Liver (tissue), 3 donors: ENCODE data around the gene PTCD3.

Source experiments
- ATF3 ChIP-seq: IDR thresholded peaks from 2 replicates; pipeline ENCODE4 v1.6.1; 2016; ENCODE audit warnings: antibody characterized with exemption
- CTCF ChIP-seq: fragments of 150-350 bp; IDR thresholded peaks from 2 replicates; pipeline ENCODE4 v1.5.1; 2017; ENCODE audit warnings: improper control_type of control experiment, low read depth, low read length; ENCODE audit not compliant: missing input control
- FOXA1 ChIP-seq: IDR thresholded peaks from 2 replicates; pipeline ENCODE4 v1.6.1; 2016; ENCODE audit warnings: antibody characterized with exemption
- GABPA ChIP-seq, 2 donors: IDR thresholded peaks in 1 of 2; conservative IDR thresholded peaks in 1 of 2; 2 replicates each; pipeline ENCODE4 v1.6.1; 2016; ENCODE audit warnings: antibody characterized with exemption in 2 of 2, mild to moderate bottlenecking in 1 of 2, moderate library complexity in 1 of 2
- MAX ChIP-seq: IDR thresholded peaks from 2 replicates; pipeline ENCODE4 v1.6.1; 2016; ENCODE audit warnings: antibody characterized with exemption
- RAD21 ChIP-seq, 2 donors: IDR thresholded peaks; 2 replicates each; pipeline ENCODE4 v1.6.1; 2016; ENCODE audit warnings: antibody characterized with exemption in 2 of 2, mild to moderate bottlenecking in 2 of 2
- REST ChIP-seq: IDR thresholded peaks from 2 replicates; pipeline ENCODE4 v1.6.1; 2016; ENCODE audit warnings: antibody characterized with exemption, mild to moderate bottlenecking
- SP1 ChIP-seq: IDR thresholded peaks from 2 replicates; pipeline ENCODE4 v1.6.1; 2018; ENCODE audit warnings: antibody characterized with exemption, mild to moderate bottlenecking
- TAF1 ChIP-seq: conservative IDR thresholded peaks from 2 replicates; pipeline ENCODE4 v1.6.1; 2016; ENCODE audit warnings: antibody characterized with exemption, mild to moderate bottlenecking
- YY1 ChIP-seq: IDR thresholded peaks from 2 replicates; pipeline ENCODE4 v1.6.1; 2016; ENCODE audit warnings: antibody characterized with exemption, mild to moderate bottlenecking
- donor health status: healthy.
- donor health status: healthy.

GRCh38 chr2:86174445-86174844 is 68.4 kb downstream of the PTCD3 start:
- TF ChIP-seq CTCF = no peak
- TF ChIP-seq ATF3 = no peak
- TF ChIP-seq MAX = no peak
- TF ChIP-seq SP1 = no peak
- TF ChIP-seq FOXA1 = no peak
- no peak for TF ChIP-seq YY1
- no peak for TF ChIP-seq REST
- TF ChIP-seq RAD21 (IDR thresholded peaks at IDR 0.05) = no peak
- TF ChIP-seq TAF1 = no peak
- TF ChIP-seq GABPA (IDR thresholded peaks at IDR 0.05 in 1 of 2, conservative IDR thresholded peaks at IDR 0.05 in 1 of 2) = no peak
